Naive thymus-derived CD8-positive, alpha-beta T cell (primary cell): Measurements from ENCODE around the gene CHST5. TPM values are rescaled to one million over a fixed set of nuclear protein-coding genes. Genes with fewer than 3 reads are reported as not detected.

ENCODE experiments used
- ATAC-seq, 2 donors: fragments of 150-1000 bp; cut with Tn5 transposase in 1 of 2; sonication (Bioruptor Pico), chemical (Tn5 transposase) in 1 of 2; 1 replicate in 1 of 2; 2 replicates in 1 of 2; pipeline ENCODE4 v1.10.0; 2021; ENCODE audit warnings: mild to moderate bottlenecking in 2 of 2, moderate library complexity in 2 of 2
- POLR2A ChIA-PET: fragments of 350-600 bp; sonication (Branson Sonifier 250); formaldehyde crosslinking; loops from one replicate; lab custom pipeline; 2021; ENCODE audit warnings: antibody characterized with exemption; lab: Charles Lee
- DNase-seq, 10 donors: peaks; one replicate each; pipeline versions ENCODE4 v3.0.0 to v3.0.0-alpha.2; 2020 to 2022
- H3K27ac Mint-ChIP-seq, 10 donors: one replicate each; pipeline ENCODE4 v1.8.0; 2020 to 2022; ENCODE audit warnings: mild to moderate bottlenecking in 10 of 10, mixed read lengths in 10 of 10, moderate library complexity in 4 of 10, inconsistent platforms in 1 of 10
- H3K27me3 Mint-ChIP-seq, 5 donors: one replicate each; pipeline ENCODE4 v1.8.0; 2021 to 2022; ENCODE audit warnings: mixed read lengths in 5 of 5
- H3K36me3 Mint-ChIP-seq, 3 donors: one replicate each; pipeline ENCODE4 v1.8.0; 2020 to 2022; ENCODE audit warnings: mixed read lengths in 3 of 3, mild to moderate bottlenecking in 2 of 3, inconsistent platforms in 1 of 3
- H3K4me1 Mint-ChIP-seq, 4 donors: one replicate each; pipeline ENCODE4 v1.8.0; 2021 to 2022; ENCODE audit warnings: mixed read lengths in 4 of 4
- H3K4me3 Mint-ChIP-seq, 10 donors: one replicate each; pipeline ENCODE4 v1.8.0; 2020 to 2022; ENCODE audit warnings: mild to moderate bottlenecking in 10 of 10, mixed read lengths in 10 of 10, moderate library complexity in 6 of 10, inconsistent platforms in 1 of 10
- H3K9me3 Mint-ChIP-seq, 9 donors: one replicate each; pipeline ENCODE4 v1.8.0; 2020 to 2022; ENCODE audit warnings: mixed read lengths in 9 of 9, mild to moderate bottlenecking in 3 of 9, inconsistent platforms in 1 of 9, moderate library complexity in 1 of 9
- polyA plus RNA-seq, 3 donors: library from polyadenylated mRNA; unstranded; fragments of 300-500 nt; fragmentation: Illumina TruSeq; gene quantifications; one replicate each; pipeline ENCODE4 v1.2.3, GENCODE V29; 2021
- total RNA-seq, 8 experiments: library from RNA in 2 of 8; stranded (reverse) in 2 of 8; gene quantifications; one replicate each; pipeline ENCODE4 v1.2.3 and lab custom pipeline; 2021 to 2026

CHST5 gene
- total and polyA plus RNA-seq, 5 experiments from 2014 or later = not detected

DNA sequence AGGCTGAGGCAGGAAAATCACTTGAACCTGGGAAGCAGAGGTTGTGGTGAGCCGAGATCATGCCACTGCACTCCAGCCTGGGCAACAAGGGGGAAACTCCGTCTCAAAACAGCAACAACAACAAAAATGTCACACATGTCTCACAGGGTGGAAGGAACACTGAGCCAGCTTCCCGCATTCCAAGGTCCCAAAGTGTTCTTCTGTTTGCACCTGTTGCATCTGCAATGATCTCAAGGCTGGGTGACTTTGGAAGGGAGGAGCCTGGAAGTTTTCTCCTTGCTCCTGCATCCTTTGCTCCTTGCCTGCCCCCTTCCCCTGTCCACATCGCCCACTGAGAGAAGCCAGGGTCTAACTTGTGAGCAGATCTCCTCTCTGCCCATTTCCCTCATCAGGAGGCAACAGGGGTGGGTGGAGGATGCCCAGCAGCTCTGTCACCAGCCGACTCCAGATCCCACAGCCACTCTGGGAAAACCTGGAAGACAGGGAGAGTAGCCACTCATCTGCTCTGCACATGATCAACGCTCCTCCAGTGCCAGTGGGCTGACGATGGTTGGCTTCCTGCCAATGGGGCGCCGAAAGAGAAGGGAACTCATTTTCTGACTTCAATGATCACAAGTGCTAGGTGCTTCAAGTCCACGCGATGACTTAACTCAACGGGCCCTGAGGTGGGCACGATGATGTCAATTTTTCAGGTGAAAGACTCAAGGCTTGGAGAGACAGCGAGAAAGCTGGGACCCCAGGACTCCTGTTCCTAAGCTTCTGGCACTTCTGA, 53.3 kb downstream of the CHST5 start:
- POLR2A ChIA-PET = no interaction called here
- no peak for DNase-seq
- no peak for ATAC-seq
- Mint-ChIP-seq H3K27me3 (peaks cover 0 to 25% (median 21%) of the 10 kb centered on the region in 5 donors), H3K9me3 (no peaks in the 10 kb centered on the region), H3K4me1 (peaks cover 0 to 10% (median 0%) of the 10 kb centered on the region in 4 donors), H3K27ac (no peak overlapping the region), H3K36me3 (peaks cover 0 to 2% (median 0%) of the 10 kb centered on the region in 3 donors), H3K4me3 (no peak overlapping the region)

DNA sequence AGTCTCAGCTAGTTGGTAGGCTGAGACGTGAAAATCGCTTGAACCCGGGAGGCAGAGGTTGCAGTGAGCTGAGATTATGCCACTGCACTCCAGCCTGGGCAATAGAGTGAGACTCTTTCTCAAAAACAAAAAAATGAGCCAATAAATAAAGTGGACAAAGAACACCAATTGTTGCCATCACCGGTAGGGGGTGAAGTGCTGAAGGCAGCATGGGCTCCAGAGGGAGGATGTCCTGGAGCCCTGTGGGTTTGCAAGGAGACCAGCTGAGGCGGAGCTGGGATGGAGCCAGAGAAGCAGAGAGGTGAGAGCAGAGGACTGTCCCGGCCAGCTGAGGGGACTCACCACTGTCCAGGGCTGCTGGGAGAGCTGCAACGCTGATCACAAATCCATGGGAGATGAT, 54.4 kb downstream of the CHST5 start:
- Mint-ChIP-seq H3K36me3 (peaks cover 0 to 2% (median 0%) of the 10 kb centered on the region in 3 donors), H3K9me3 (no peaks in the 10 kb centered on the region), H3K4me3 (no peak overlapping the region), H3K4me1 (peaks cover 0 to 10% (median 0%) of the 10 kb centered on the region in 4 donors), H3K27ac (no peak overlapping the region), H3K27me3 (peaks cover 0 to 25% (median 19%) of the 10 kb centered on the region in 5 donors)
- no peak for DNase-seq
- no peak for ATAC-seq
- POLR2A ChIA-PET = no interaction called here

DNA sequence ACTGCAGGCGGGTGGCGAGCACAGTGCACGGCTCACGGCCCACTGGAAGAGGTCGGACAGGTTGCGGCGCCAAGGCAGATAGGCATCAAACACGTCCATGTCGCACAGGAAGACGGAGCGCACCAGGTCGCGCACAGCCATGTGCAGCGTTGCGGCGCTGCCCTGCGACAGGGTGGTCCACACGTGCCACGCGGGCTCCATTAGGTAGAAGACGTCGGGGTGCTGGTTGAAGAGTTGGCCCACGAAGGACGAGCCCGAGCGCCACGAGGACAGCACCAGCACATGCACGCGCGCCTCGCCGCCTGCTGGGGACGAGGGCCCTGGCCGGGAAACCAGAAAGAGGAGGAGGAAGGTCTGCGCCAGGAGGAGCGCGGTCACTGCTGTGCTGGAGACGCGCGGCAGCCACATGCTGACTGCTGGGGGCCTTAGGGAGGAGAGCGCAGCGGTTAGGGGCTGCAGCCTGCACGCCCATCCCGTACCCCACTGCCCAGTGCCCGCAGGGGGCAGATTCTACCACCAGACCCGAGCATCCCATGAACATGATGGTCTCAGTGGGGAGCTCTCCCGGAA, 56.4 kb downstream of the CHST5 start:
- no peak for ATAC-seq
- Mint-ChIP-seq H3K9me3 (no peaks in the 10 kb centered on the region), H3K4me3 (no peak overlapping the region), H3K27ac (no peak overlapping the region), H3K36me3 (no peaks in the 10 kb centered on the region), H3K27me3 (peaks cover 0 to 18% (median 15%) of the 10 kb centered on the region in 5 donors), H3K4me1 (no peaks in the 10 kb centered on the region)
- no peak for DNase-seq
- POLR2A ChIA-PET = no interaction called here

Other genes with a start within 250 kb of the CHST5 start
- gene CFDP1, start 102.6 kb downstream of the CHST5 start, total RNA-seq = 10 to 100 TPM; 34.9 to 39.0 TPM
- gene CFDP1, start 102.6 kb downstream of the CHST5 start, polyA plus RNA-seq = 10 to 100 TPM; 34.3 to 36.8 (median 34.5) TPM
- gene TMEM170A, start 71.4 kb downstream of the CHST5 start, total RNA-seq = 10 to 100 TPM; 42.3 to 53.2 TPM
- gene TMEM170A, start 71.4 kb downstream of the CHST5 start, polyA plus RNA-seq = 10 to 100 TPM; 32.8 to 45.1 (median 33.8) TPM
- gene CHST6, start 40.7 kb downstream of the CHST5 start, total RNA-seq = not detected
- gene CHST6, start 40.7 kb downstream of the CHST5 start, polyA plus RNA-seq = not detected
- 1 to 10 TPM; 2.4 to 2.9 TPM for gene TMEM231, start 20.1 kb upstream of the CHST5 start, total RNA-seq
- 1 to 10 TPM in 1 of 3 donors, under 1 TPM in 2; 0.95 to 1.4 (median 0.99) TPM for gene TMEM231, start 20.1 kb upstream of the CHST5 start, polyA plus RNA-seq
- 10 to 100 TPM; 76.5 to 84.6 TPM for gene GABARAPL2, start 30.3 kb upstream of the CHST5 start, total RNA-seq
- gene GABARAPL2, start 30.3 kb upstream of the CHST5 start, polyA plus RNA-seq = 100 to 1,000 TPM; 226 to 291 (median 250) TPM
- gene ADAT1, start 87.2 kb upstream of the CHST5 start, total RNA-seq = 10 to 100 TPM; 66.6 to 69.6 TPM
- 10 to 100 TPM; 35.0 to 41.5 (median 39.8) TPM for gene ADAT1, start 87.2 kb upstream of the CHST5 start, polyA plus RNA-seq
- gene KARS1, start 111.6 kb upstream of the CHST5 start, total RNA-seq = 100 to 1,000 TPM; 140 to 142 TPM
- 100 to 1,000 TPM; 194 to 214 (median 209) TPM for gene KARS1, start 111.6 kb upstream of the CHST5 start, polyA plus RNA-seq
- gene TERF2IP, start 111.7 kb upstream of the CHST5 start, total RNA-seq = 10 to 100 TPM; 89.8 to 92.1 TPM
- gene TERF2IP, start 111.7 kb upstream of the CHST5 start, polyA plus RNA-seq = 100 to 1,000 TPM in 2 of 3 donors, 10 to 100 TPM in 1; 96.4 to 137 (median 125) TPM
- gene CPHXL2, start 140.9 kb upstream of the CHST5 start, total RNA-seq = not detected
- not detected for gene CPHXL2, start 140.9 kb upstream of the CHST5 start, polyA plus RNA-seq
- not detected for gene DUXB, start 165.4 kb upstream of the CHST5 start, total RNA-seq
- gene DUXB, start 165.4 kb upstream of the CHST5 start, polyA plus RNA-seq = not detected
- gene CPHXL, start 190.4 kb upstream of the CHST5 start, total RNA-seq = not detected
- not detected for gene CPHXL, start 190.4 kb upstream of the CHST5 start, polyA plus RNA-seq